GM18867 (cell line): ENCODE results near the gene SPEG.

Experiments
- ATAC-seq: cut with Tn5 transposase; IDR thresholded peaks from one replicate; pipeline ENCODE4 v1.9.1; 2021; ENCODE audit warnings: mild to moderate bottlenecking, moderate library complexity; ENCODE audit not compliant: unreplicated experiment

The SPEG gene

GRCh38 chr2:219422952-219423534 lies 11.6 kb upstream of the SPEG start:
- ATAC-seq: no peak

GRCh38 chr2:219423652-219424377 lies 10.8 kb upstream of the SPEG start:
- ATAC-seq: no peak

- no peak for ATAC-seq
Observed at GRCh38 chr2:219425238-219426067, 9.2 kb upstream of the SPEG start.

GRCh38 chr2:219426068-219426443 lies 8.6 kb upstream of the SPEG start:
- ATAC-seq: no peak

- ATAC-seq: no peak
Observed at GRCh38 chr2:219426534-219427136, 8.0 kb upstream of the SPEG start.

- ATAC-seq: no peak
Observed at GRCh38 chr2:219428469-219428868, 6.2 kb upstream of the SPEG start.

GRCh38 chr2:219429958-219430606 lies 4.6 kb upstream of the SPEG start:
- ATAC-seq: no peak

GRCh38 chr2:219430633-219431615 lies 3.7 kb upstream of the SPEG start:
- peak; percentile 58 for ATAC-seq

- no peak for ATAC-seq
Observed at GRCh38 chr2:219433666-219434467, 776 bp upstream of the SPEG start.

- ATAC-seq: no peak
Observed at GRCh38 chr2:219434468-219434717, 250 bp upstream of the SPEG start.

GRCh38 chr2:219435701-219436100 lies 1.1 kb downstream of the SPEG start:
- no peak for ATAC-seq

- ATAC-seq: no peak
Observed at GRCh38 chr2:219436491-219436890, 1.8 kb downstream of the SPEG start.

GRCh38 chr2:219437141-219437540 lies 2.5 kb downstream of the SPEG start:
- no peak for ATAC-seq

GRCh38 chr2:219437690-219438206 lies 3.1 kb downstream of the SPEG start:
- no peak for ATAC-seq

GRCh38 chr2:219438453-219438852 lies 3.8 kb downstream of the SPEG start:
- ATAC-seq: no peak

- no peak for ATAC-seq
Observed at GRCh38 chr2:219439506-219439905, 4.9 kb downstream of the SPEG start.

GRCh38 chr2:219440388-219441256 lies 6.0 kb downstream of the SPEG start:
- no peak for ATAC-seq
